ENCODE measurements around the gene CCNA1. TPM values are rescaled to one million over a fixed set of nuclear protein-coding genes. Genes with fewer than 3 reads are reported as not detected.

The CCNA1 gene
- total RNA-seq, 1 experiment from 2014 or later, result 18.3 TPM

- BruUV-seq (replicated peaks), result no TSS peak
- Histone ChIP-seq H3K4me2 (ENCODE audit: low read length) (no peak overlapping the region), H2AFZ (ENCODE audit: low read length) (no peak overlapping the region), H3K4me1 (ENCODE audit: insufficient read depth, low read length) (peaks cover 27% of the 10 kb centered on the region), H3K9me2 (replicated peaks; ENCODE audit: low read length) (no peaks in the 10 kb centered on the region), H3K27ac (ENCODE audit: low read length) (no peak overlapping the region), H3K9ac (ENCODE audit: low read length) (no peak overlapping the region), H3F3A (ENCODE audit: low read length, unreplicated experiment) (peaks cover 5% of the 10 kb centered on the region), H3K36me3 (ENCODE audit: low read depth, low read length) (no peaks in the 10 kb centered on the region), H3K4me3 (ENCODE audit: low read length) (no peak overlapping the region), H3K79me2 (ENCODE audit: low read length) (no peaks in the 10 kb centered on the region), H3K9me3 (ENCODE audit: low read length) (no peaks in the 10 kb centered on the region), H3K27me3 (ENCODE audit: low read length) (no peaks in the 10 kb centered on the region), H4K20me1 (ENCODE audit: low read length) (no peaks in the 10 kb centered on the region)
- CTCF ChIA-PET, result no interaction called here
- POLR2A ChIA-PET (ENCODE audit: unreplicated experiment), result no interaction called here
- ATAC-seq, result no peak
- DNase-seq, result no peak
- intact Hi-C loops (cut with micrococcal nuclease), result loop anchor here (10.0 kb wide), 1 partner anchor 378 kb away; the partner anchor contains the start of gene RFXAP
- no peak for TF ChIP-seq EZH2phosphoT487 (IDR thresholded peaks at IDR 0.05; ENCODE audit: borderline replicate concordance, low read length)
- TF ChIP-seq CTCF (conservative IDR thresholded peaks at IDR 0.05; ENCODE audit: low read depth, low read length), result no peak
- no peak for TF ChIP-seq EZH2 (IDR thresholded peaks at IDR 0.05; ENCODE audit: low read length, unreplicated experiment)
Measured at GRCh38 chr13:36436811-36437210, 4.5 kb downstream of the CCNA1 start.

- Histone ChIP-seq H3K4me2 (ENCODE audit: low read length) (peak overlapping the region; percentile 82), H3K4me1 (ENCODE audit: insufficient read depth, low read length) (peaks cover 20% of the 10 kb centered on the region), H4K20me1 (ENCODE audit: low read length) (no peaks in the 10 kb centered on the region), H3K9me3 (ENCODE audit: low read length) (no peaks in the 10 kb centered on the region), H3K36me3 (ENCODE audit: low read depth, low read length) (no peaks in the 10 kb centered on the region), H3K27ac (ENCODE audit: low read length) (peak overlapping the region; percentile 94), H3F3A (ENCODE audit: low read length, unreplicated experiment) (peaks cover 5% of the 10 kb centered on the region), H2AFZ (ENCODE audit: low read length) (0 out of 2 replicates have a peak overlapping the region, but pooled peaks have one; percentile 25), H3K9me2 (replicated peaks; ENCODE audit: low read length) (no peaks in the 10 kb centered on the region), H3K27me3 (ENCODE audit: low read length) (no peaks in the 10 kb centered on the region), H3K9ac (ENCODE audit: low read length) (peak overlapping the region; percentile 58), H3K79me2 (ENCODE audit: low read length) (no peaks in the 10 kb centered on the region), H3K4me3 (ENCODE audit: low read length) (peak overlapping the region; percentile 58)
- no TSS peak for BruUV-seq (replicated peaks)
- TF ChIP-seq EZH2 (IDR thresholded peaks at IDR 0.05; ENCODE audit: low read length, unreplicated experiment) (no peak), EZH2phosphoT487 (IDR thresholded peaks at IDR 0.05; ENCODE audit: borderline replicate concordance, low read length) (no peak), CTCF (conservative IDR thresholded peaks at IDR 0.05; ENCODE audit: low read depth, low read length) (no peak)
- peak; percentile 76 for DNase-seq
- intact Hi-C loops (cut with micrococcal nuclease), result loop anchor here (10.0 kb wide), 1 partner anchor 376 kb away; the partner anchor contains the start of gene RFXAP
- peak; percentile 80 for ATAC-seq
- ChIA-PET CTCF (no interaction called here), POLR2A (ENCODE audit: unreplicated experiment) (interaction anchor here (0.7 kb wide), 1 partner anchor 568 kb away, joined by 3 read pairs; no protein-coding TSS in a partner anchor)
Measured at GRCh38 chr13:36438594-36439483, 6.5 kb downstream of the CCNA1 start.

- H3K9ac ChIP-seq (ENCODE audit: low read length), result no peak overlapping the region
- TF ChIP-seq CTCF (conservative IDR thresholded peaks at IDR 0.05; ENCODE audit: low read depth, low read length), result no peak
- TF ChIP-seq EZH2 (IDR thresholded peaks at IDR 0.05; ENCODE audit: low read length, unreplicated experiment), result no peak
- TF ChIP-seq EZH2phosphoT487 (IDR thresholded peaks at IDR 0.05; ENCODE audit: borderline replicate concordance, low read length), result no peak
- no peaks in the 10 kb centered on the region for H3K36me3 ChIP-seq (ENCODE audit: low read depth, low read length)
- DNase-seq (no peak), ATAC-seq (no peak)
- no peaks in the 10 kb centered on the region for H3K79me2 ChIP-seq (ENCODE audit: low read length)
- H3K4me3 ChIP-seq (ENCODE audit: low read length), result no peak overlapping the region
- POLR2A ChIA-PET (ENCODE audit: unreplicated experiment), result no interaction called here
- H3K4me2 ChIP-seq (ENCODE audit: low read length), result no peak overlapping the region
- no peaks in the 10 kb centered on the region for H3K27me3 ChIP-seq (ENCODE audit: low read length)
- peak overlapping the region; percentile 48 for H3K27ac ChIP-seq (ENCODE audit: low read length)
- intact Hi-C loops (cut with micrococcal nuclease), result no loop called here
- H2AFZ ChIP-seq (ENCODE audit: low read length), result no peak overlapping the region
- H4K20me1 ChIP-seq (ENCODE audit: low read length), result no peaks in the 10 kb centered on the region
- no peaks in the 10 kb centered on the region for H3K9me2 ChIP-seq (replicated peaks; ENCODE audit: low read length)
- H3K4me1 ChIP-seq (ENCODE audit: insufficient read depth, low read length), result peaks cover 16% of the 10 kb centered on the region
- TSS peak; percentile 33 for BruUV-seq (replicated peaks)
- H3F3A ChIP-seq (ENCODE audit: low read length, unreplicated experiment), result no peaks in the 10 kb centered on the region
- no peaks in the 10 kb centered on the region for H3K9me3 ChIP-seq (ENCODE audit: low read length)
- CTCF ChIA-PET, result no interaction called here
Measured at GRCh38 chr13:36445278-36445677, 13.0 kb downstream of the CCNA1 start.
